GM21723 (cell line): ENCODE data around the gene MIPOL1.
"Not testable (repeated sequence)": the region's sequence is repeated elsewhere in the genome, so short reads cannot be mapped to it uniquely, and the experiment has no call there.

Experiments
- ATAC-seq: cut with Tn5 transposase; IDR thresholded peaks from one replicate; pipeline ENCODE4 v1.9.1; 2021; ENCODE audit warnings: mild to moderate bottlenecking, moderate library complexity; ENCODE audit not compliant: unreplicated experiment

Gene MIPOL1

DNA sequence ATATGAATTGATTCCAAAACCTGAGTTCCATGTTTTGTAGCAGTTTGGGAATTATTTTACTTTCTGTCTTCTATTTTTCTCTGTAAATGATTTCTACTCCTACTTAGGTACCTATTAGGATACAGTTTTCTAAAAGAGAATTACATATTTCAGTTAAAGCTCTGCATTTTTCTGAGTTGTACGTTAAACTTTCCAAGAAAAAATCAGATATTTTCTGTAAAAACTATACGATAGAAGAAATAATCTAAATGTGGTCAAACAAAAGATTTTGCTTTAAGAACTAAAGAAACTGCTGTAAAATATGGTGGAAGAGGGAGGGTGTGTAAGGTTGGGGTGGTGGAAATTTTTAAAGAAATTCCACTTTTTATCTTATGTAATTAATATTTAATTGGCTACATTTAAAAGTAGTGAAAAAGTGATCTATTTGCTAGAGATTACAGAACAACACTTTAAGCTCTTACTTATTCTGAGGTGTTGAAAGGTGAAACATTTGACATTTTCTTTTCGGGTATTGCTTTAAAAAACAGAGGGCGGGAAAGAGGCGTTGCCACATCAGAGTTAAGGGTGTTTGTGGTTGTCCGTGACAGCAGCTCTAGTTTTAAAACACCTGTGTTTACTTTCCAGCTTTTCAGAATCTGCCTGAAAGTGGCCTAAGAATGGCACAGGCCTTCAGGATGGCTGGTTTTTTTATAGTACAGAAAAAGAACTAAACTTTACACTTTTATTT is 187.3 kb downstream of the MIPOL1 start:
- no peak for ATAC-seq

DNA sequence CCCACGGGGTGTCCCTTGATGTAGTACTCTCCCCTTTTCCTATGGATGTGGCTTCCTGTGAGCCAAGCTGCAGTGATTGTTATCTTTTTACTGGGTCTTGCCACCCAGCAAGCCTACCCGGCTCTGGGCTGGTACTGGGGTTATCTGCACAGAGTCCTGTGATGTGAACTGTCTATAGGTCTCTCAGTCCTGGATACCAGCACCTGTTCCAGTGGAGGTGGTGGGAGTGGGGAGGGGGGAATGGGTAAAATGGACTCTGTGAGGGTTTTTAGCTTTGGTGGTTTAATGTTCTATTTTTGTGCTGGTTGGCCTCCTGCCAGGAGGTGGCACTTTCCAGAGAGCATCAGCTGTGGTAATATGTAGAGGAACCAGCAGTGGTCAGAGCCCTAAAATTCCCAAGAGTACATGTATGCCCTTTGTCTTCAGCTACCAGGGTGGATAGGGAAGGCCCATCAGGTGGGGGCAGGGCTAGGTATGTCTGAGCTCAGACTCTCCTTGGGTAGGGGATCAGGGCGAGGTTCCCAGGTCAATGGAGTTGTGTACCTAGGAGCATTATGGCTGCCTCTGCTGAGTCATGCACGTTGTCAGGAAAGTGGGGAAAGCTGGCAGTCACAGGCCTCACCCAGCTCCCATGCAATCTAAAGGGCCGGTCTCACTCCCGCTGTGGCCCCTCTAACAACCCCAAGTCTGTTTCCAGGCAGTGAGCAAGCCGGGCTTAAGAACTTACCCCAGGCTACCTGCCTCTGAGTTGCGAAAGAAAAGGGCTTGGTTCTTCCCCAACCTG is 199.6 kb downstream of the MIPOL1 start:
- not testable (repeated sequence) for ATAC-seq

- ATAC-seq: no peak
Measured at GRCh38 chr14:37397941-37398215, 200.1 kb downstream of the MIPOL1 start.

- no peak for ATAC-seq
Measured at GRCh38 chr14:37399517-37399916, 201.8 kb downstream of the MIPOL1 start.

DNA sequence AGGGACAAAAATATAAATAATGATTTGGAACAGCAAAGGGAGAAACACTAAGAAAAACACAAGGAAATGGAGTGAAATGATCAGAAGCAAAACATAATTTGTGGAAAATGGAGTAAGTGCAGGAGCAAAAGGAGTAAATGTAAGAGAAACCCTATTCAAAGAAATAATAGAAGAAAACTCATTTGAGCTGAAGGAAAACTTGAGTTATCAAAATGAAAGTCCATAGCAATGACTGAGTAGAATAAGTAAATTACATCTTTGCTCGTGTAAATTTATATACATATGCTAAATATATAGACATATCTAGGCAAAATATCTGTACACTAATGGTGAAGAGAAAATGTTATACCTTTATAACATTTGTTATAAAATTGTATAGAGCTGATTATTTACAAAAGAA is 203.4 kb downstream of the MIPOL1 start:
- no peak for ATAC-seq

- ATAC-seq: no peak
Measured at GRCh38 chr14:37403626-37404025, 205.9 kb downstream of the MIPOL1 start.

DNA sequence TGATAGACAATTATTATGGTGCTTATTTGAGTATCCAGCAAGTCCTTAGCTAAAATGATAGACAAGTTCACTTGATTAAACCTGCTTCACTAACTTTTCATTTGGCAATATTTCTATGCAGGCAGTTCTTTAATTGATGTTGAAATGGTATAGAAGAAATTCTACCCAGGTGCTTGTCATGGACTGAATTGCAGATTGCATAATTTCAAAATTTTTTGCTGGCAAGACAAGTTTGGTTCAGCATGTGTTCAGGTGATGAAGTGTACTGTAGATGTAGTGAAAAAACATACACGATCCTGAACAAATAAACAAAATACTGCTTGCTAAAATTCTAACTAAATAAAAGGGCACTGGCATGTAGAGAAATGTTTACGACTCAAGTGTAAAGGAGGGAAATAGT is 208.4 kb downstream of the MIPOL1 start:
- ATAC-seq: no peak

DNA sequence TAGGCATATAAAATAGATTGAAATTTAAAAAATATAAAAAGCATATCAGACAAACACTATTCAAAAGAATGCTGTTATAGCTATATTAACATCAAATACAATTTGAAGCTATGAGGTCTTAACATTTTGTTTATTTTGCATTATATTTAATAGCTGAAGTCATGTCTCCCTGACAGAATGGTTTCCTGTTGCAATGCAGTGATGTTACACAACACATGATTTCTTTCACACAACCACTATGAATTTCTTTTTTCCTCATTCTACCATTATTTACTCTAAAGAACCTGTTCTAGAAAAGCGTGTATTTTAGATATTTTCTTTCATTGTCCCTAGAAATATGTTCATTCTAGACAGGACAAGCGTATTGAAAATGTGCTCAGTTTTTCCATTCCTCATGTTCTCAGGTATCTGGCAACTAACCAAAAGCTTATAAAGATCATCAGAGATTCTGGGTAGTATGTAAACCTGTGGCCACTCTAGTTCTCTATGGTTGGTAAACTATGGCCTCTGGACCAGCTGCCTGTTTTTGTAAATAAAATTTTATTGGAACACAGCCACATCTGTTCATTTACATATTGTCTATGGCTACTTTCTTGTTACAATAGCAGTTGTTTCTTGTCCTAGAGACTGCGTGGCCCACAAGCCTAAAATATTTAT is 213.5 kb downstream of the MIPOL1 start:
- no peak for ATAC-seq

DNA sequence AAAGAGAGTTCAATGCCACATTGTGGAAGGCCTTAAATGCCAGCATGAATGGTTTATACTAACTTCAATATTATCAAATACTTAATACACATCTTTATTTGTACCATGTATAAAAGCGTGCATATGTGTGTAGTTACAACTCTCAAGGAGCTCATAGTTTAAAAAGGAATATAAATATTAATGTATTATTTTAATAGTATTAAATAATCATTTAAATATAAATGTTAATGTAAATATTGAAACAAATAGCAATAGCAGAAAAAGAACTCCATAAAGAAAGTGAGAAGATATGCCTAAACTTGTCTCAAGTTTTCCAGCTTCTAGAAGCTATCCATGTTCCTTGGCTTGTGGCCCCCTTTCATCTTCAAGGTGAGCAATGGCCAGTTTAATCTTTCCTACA is 215.3 kb downstream of the MIPOL1 start:
- ATAC-seq: no peak

DNA sequence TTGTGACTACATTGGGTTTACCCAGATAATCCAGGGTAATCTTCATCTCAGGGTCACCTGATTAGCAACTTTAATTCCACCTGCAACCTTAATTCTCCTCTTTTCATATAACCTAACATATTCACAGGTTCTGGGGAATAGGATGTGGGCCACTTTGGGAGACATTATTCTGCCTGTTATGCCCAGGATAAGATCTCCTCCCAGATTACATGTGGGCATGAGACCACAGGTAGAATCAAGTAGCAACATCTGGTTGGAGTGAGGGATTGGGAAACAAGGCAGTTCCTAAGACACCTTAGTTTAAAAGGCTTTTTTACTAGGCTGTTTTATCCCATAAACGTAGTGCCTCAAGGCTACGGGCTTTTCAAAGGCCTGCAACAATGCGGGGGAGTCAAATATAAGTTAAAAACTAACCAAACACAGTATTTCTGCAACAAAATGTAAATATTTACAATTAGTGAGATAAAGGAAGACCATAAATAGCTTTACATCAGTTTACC is 215.8 kb downstream of the MIPOL1 start:
- no peak for ATAC-seq

- ATAC-seq: no peak
Measured at GRCh38 chr14:37416264-37416663, 218.5 kb downstream of the MIPOL1 start.

DNA sequence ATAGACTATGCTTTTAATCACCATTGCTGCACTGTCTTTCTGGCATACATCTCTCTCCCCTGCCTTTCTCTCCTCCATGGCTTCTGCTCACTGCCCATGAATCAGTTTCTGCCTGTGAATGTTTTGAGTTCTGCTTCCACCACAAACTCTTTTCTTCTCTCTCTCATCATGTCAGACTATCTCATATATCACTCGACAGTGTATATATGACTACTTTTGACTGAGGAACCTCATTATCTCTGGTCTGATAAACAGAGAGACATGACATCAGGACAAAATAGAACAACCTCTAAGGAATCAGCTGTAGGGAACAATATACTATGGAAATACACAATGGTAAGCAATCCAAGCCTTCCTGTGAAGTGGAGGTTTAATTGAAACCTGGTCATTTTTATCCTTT is 219.4 kb downstream of the MIPOL1 start:
- no peak for ATAC-seq

DNA sequence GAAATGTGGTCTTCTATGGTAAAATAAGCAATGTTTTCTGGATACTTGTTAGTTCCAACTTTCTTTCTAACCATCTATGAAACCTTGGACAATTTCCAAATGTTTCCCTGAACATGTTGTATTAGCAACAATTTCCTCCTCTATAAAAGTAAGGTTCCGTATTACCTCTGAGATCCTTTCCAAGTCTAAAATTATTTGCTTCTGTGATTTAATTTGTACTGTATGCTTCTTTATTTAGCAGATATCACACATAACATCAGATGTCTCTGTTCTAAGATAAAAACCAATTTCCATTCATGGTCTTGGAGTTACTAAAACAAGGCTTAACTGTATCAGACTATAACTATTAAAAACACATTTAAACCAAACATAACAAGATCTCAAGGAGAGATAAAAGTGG is 220.1 kb downstream of the MIPOL1 start:
- no peak for ATAC-seq

GRCh38 chr14:37420622-37421021 is 222.9 kb downstream of the MIPOL1 start:
- ATAC-seq: no peak

- ATAC-seq: no peak
Measured at GRCh38 chr14:37422319-37422718, 224.6 kb downstream of the MIPOL1 start.

DNA sequence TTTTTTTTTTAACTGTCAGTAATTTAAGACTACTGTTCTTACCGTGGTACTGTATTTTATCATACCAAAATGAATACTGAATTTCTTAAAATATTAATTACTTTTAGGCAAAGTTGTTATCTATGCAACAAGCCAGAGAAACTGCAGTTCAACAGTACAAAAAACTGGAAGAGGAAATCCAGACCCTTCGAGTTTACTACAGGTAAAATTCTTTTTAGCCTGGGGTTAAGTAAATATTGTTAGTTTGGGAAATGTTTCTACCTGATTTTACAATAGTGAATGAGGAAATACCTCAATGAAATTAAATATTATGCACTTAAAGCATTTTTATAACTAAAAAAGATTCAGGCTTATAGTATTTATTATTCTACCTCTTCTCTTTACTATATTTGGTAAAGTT is 225.0 kb downstream of the MIPOL1 start:
- no peak for ATAC-seq

DNA sequence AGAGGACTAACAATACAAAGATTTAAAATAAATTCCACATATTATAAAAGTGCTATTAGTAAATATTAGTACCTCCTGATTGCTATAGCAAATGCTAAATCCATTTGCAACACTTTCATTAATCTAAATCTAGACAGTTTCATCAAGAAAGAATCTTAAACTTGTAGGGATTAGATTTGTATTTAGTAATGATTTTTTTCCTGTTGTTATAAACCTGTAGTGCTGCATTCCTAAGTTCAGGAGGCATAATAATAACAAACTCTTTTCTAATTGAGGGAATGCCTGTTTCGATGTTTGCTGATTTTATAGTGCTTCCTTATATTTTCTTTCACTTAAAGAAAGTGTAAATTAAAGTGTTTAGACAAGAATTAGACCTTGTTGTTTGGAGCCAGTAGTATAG is 231.2 kb downstream of the MIPOL1 start:
- ATAC-seq: no peak

DNA sequence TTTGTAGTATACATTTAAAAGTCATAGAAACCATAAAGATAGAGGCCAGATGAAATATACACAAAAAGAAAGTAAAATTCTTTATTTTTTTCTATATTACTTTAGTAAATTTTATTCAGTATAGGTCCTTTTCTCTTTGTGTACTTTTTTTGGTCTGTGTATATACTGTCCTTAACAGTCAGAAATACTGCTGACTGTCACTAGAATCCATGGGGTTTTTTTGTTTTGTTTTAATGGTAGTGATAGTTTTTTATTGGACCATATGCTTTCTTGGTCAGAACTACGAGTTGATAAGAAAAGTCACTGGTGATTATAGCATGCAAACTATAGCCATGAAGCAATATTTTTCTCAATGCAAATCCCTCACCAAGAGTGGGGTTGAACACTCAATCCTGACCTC is 231.9 kb downstream of the MIPOL1 start:
- ATAC-seq: no peak

- no peak for ATAC-seq
Measured at GRCh38 chr14:37434867-37435266, 237.1 kb downstream of the MIPOL1 start.

GRCh38 chr14:37436519-37436918 is 238.8 kb downstream of the MIPOL1 start:
- no peak for ATAC-seq

- ATAC-seq: no peak
Measured at GRCh38 chr14:37437490-37437889, 239.8 kb downstream of the MIPOL1 start.

DNA sequence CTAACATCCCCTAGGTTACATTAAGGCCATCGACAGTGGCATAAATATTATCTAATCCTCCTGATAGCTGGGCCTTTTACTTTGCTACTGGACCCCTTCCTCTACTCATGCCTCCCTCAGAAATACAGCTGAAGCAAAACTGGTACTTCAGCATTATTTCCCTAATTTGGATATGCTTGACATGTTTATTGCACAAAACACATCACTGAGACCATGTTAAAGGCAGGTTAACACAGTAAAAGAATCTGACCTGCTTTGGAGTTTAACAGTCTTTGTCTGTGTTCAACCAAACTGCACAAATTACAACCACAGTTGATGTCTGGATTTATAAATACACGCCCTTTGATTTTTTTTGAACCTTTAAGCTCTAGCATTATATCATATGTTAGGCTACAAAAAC is 240.7 kb downstream of the MIPOL1 start:
- no peak for ATAC-seq
